Inflammatory macrophage (primary cell): Measurements from ENCODE around the gene MFAP2.

ENCODE experiments used
- DNase-seq, 2 donors: peaks; one replicate each; pipeline ENCODE4 v3.0.0-alpha.2; 2020 to 2022
- total RNA-seq, 18 experiments: gene quantifications; one replicate each; lab custom pipeline; 2026; ENCODE audit warnings: mixed read lengths in 6 of 18, inconsistent platforms in 2 of 18; lab: John Stamatoyannopoulos, UW

MFAP2 gene
- total RNA-seq, result 0 to 0.14 (median 0) reads per million in 18 experiments

- DNase-seq, result no peak
Measured at GRCh38 chr1:16980473-16981268, at the start of gene MFAP2. Gene MFAP2 (minus strand): TSS chr1:16980620. CDS start chr1:16978273, 2,347 bp downstream.

- DNase-seq, result no peak
Measured at GRCh38 chr1:17030206-17030605, 49.8 kb upstream of the MFAP2 start.

- DNase-seq, result no peak
Measured at GRCh38 chr1:17028662-17029188, 48.3 kb upstream of the MFAP2 start.

- DNase-seq, result no peak
Measured at GRCh38 chr1:17027900-17028299, 47.5 kb upstream of the MFAP2 start.

GRCh38 chr1:17027403-17027802, 47.0 kb upstream of the MFAP2 start:
- DNase-seq, result peak; percentile 31 to 66

GRCh38 chr1:17024721-17025120, 44.3 kb upstream of the MFAP2 start:
- no peak for DNase-seq

- no peak for DNase-seq
Measured at GRCh38 chr1:17023573-17023972, 43.2 kb upstream of the MFAP2 start.

- peak; percentile 58 to 59 for DNase-seq
Measured at GRCh38 chr1:17023102-17023501, 42.7 kb upstream of the MFAP2 start.

GRCh38 chr1:17021896-17022295, 41.5 kb upstream of the MFAP2 start:
- DNase-seq, result no peak

GRCh38 chr1:17020502-17020901, 40.1 kb upstream of the MFAP2 start:
- no peak for DNase-seq

- DNase-seq, result no peak
Measured at GRCh38 chr1:17018849-17019248, 38.4 kb upstream of the MFAP2 start.

GRCh38 chr1:17017435-17017834, 37.0 kb upstream of the MFAP2 start:
- no peak for DNase-seq

- no peak for DNase-seq
Measured at GRCh38 chr1:17016317-17016661, 35.9 kb upstream of the MFAP2 start.

GRCh38 chr1:17014671-17015567, 34.5 kb upstream of the MFAP2 start:
- DNase-seq, result no peak

GRCh38 chr1:17013491-17014320, 33.3 kb upstream of the MFAP2 start:
- peak; percentile 86 to 93 for DNase-seq

- DNase-seq, result no peak
Measured at GRCh38 chr1:17012775-17013490, 32.5 kb upstream of the MFAP2 start.

GRCh38 chr1:17011439-17012307, 31.3 kb upstream of the MFAP2 start, which contains the start of gene ATP13A2:
Gene ATP13A2 (minus strand): TSS chr1:17011928. CDS start chr1:17011738, 190 bp downstream.
- peak; percentile 62 to 75 for DNase-seq

GRCh38 chr1:17011092-17011438, 30.6 kb upstream of the MFAP2 start:
- no peak for DNase-seq

GRCh38 chr1:17009706-17010105, 29.3 kb upstream of the MFAP2 start:
- DNase-seq, result peak; percentile 70 to 75

- no peak for DNase-seq
Measured at GRCh38 chr1:17008208-17008855, 27.9 kb upstream of the MFAP2 start.
